Cardiac muscle cell (in vitro differentiated cells and primary cell): Measurements from ENCODE around the gene PLXDC1. TPM values are rescaled to one million over a fixed set of nuclear protein-coding genes. Genes with fewer than 3 reads are reported as not detected.

Experiments
- DNase-seq, 2 donors: peaks; one replicate each; pipeline versions ENCODE4 v3.0.0 to v3.0.0-alpha.2; 2010 to 2017; ENCODE audit warnings: low read depth in 1 of 2, low spot score in 1 of 2
- H3K27ac ChIP-seq: fragments of 200-600 bp; sonication (generic); 2 replicates; pipeline ENCODE4 v1.5.1; 2016
- H3K27me3 ChIP-seq: fragments of 200-600 bp; sonication (generic); 2 replicates; pipeline ENCODE4 v1.6.0; 2016; ENCODE audit warnings: control low read depth
- H3K36me3 ChIP-seq: fragments of 200-600 bp; sonication (generic); 2 replicates; pipeline ENCODE4 v1.5.1; 2016; ENCODE audit warnings: control low read depth
- H3K4me1 ChIP-seq: fragments of 200-600 bp; sonication (generic); 2 replicates; pipeline ENCODE4 v1.8.1; 2017; ENCODE audit warnings: low read depth, mild to moderate bottlenecking, mixed run types
- H3K4me3 ChIP-seq: fragments of 200-600 bp; sonication (generic); 2 replicates; pipeline ENCODE4 v1.5.1; 2016; ENCODE audit warnings: mild to moderate bottlenecking
- H3K9me3 ChIP-seq: fragments of 200-600 bp; sonication (generic); 2 replicates; pipeline ENCODE4 v1.5.1; 2017; ENCODE audit warnings: low read depth, mild to moderate bottlenecking, control low read depth
- CTCF ChIP-seq: IDR thresholded peaks from 2 replicates; pipeline ENCODE4 v1.5.1; 2012; ENCODE audit warnings: low read depth, mild to moderate bottlenecking, low read length
- polyA plus RNA-seq: library from polyadenylated mRNA; unstranded; fragments of >200 nt; fragmentation: Nextera tagmentation; extraction: Ambion mirVana; gene quantifications from 2 replicates; pipeline ENCODE4 v1.2.1, GENCODE V29; 2016
- total RNA-seq: library from RNA; depleted of rRNA; stranded (reverse); fragments of >200 nt; gene quantifications from 2 replicates; pipeline ENCODE4 v1.2.3, GENCODE V29; 2016

Gene PLXDC1
- total and polyA plus RNA-seq, 2 experiments from 2014 or later = 6.3 to 25.0 TPM

- Histone ChIP-seq H3K27me3 (no peaks in the 10 kb centered on the region), H3K4me3 (no peak overlapping the region), H3K27ac (no peak overlapping the region), H3K9me3 (no peaks in the 10 kb centered on the region), H3K36me3 (no peaks in the 10 kb centered on the region), H3K4me1 (no peaks in the 10 kb centered on the region)
- TF ChIP-seq CTCF = no peak
- DNase-seq = no peak
These were observed 11.9 kb downstream of the PLXDC1 start for GRCh38 chr17:39139561-39139960.

GRCh38 chr17:39139161-39139511 is 12.3 kb downstream of the PLXDC1 start:
- Histone ChIP-seq H3K36me3 (no peaks in the 10 kb centered on the region), H3K4me1 (no peaks in the 10 kb centered on the region), H3K4me3 (no peak overlapping the region), H3K9me3 (no peaks in the 10 kb centered on the region), H3K27me3 (no peaks in the 10 kb centered on the region), H3K27ac (no peak overlapping the region)
- TF ChIP-seq CTCF = no peak
- DNase-seq = peak in 1 of 2 donors; percentile 65

GRCh38 chr17:39138431-39139160 is 12.8 kb downstream of the PLXDC1 start:
- no peaks in the 10 kb centered on the region for H3K4me1 ChIP-seq
- no peak overlapping the region for H3K4me3 ChIP-seq
- H3K36me3 ChIP-seq = no peaks in the 10 kb centered on the region
- TF ChIP-seq CTCF = no peak
- no peak overlapping the region for H3K27ac ChIP-seq
- no peaks in the 10 kb centered on the region for H3K9me3 ChIP-seq
- no peaks in the 10 kb centered on the region for H3K27me3 ChIP-seq
- no peak for DNase-seq

GRCh38 chr17:39134878-39135277 is 16.6 kb downstream of the PLXDC1 start:
- DNase-seq = no peak
- Histone ChIP-seq H3K4me3 (no peak overlapping the region), H3K27me3 (no peaks in the 10 kb centered on the region), H3K9me3 (no peaks in the 10 kb centered on the region), H3K4me1 (no peaks in the 10 kb centered on the region), H3K36me3 (no peaks in the 10 kb centered on the region), H3K27ac (no peak overlapping the region)
- no peak for TF ChIP-seq CTCF

GRCh38 chr17:39132192-39132610 is 19.2 kb downstream of the PLXDC1 start:
- no peaks in the 10 kb centered on the region for H3K27me3 ChIP-seq
- no peak overlapping the region for H3K27ac ChIP-seq
- no peaks in the 10 kb centered on the region for H3K9me3 ChIP-seq
- DNase-seq = peak in 1 of 2 donors; percentile 91
- H3K36me3 ChIP-seq = no peaks in the 10 kb centered on the region
- H3K4me3 ChIP-seq = no peak overlapping the region
- no peaks in the 10 kb centered on the region for H3K4me1 ChIP-seq
- no peak for TF ChIP-seq CTCF
